Measurements from ENCODE around the gene C4orf46.

The C4orf46 gene

GRCh38 chr4:158652920-158653319, 18.8 kb downstream of the C4orf46 start:
- no peak for DNase-seq (ENCODE audit: low read depth)

DNA sequence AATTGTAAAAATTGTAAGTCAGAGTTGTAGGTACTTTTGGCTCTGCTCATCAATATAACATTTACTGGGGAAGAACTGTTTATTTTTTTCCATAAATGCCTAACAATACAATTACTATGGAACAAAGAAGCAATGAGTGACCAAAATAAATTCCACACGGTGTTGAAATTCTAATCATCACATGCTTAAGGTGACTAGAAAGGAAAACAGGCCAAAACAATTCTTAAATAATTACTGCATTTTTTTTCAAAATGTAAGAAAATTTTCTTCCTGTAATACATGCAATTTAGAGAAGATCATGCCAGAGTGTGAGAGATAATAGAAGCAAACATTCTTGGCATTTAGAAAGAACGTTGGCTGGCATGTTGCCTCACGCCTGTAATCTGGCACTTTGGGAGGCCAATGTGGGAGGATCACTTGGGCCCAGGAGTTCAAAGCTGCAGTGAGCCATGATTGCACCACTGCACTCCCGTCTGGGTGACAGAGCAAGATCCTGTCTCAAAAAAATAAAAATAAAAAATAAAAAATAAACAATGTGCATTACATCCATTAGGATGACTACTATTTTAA, 22.5 kb downstream of the C4orf46 start:
- DNase-seq (ENCODE audit: low read depth), result no peak

- no peak for DNase-seq (ENCODE audit: low read depth)
Measured at GRCh38 chr4:158644760-158645159, 26.9 kb downstream of the C4orf46 start.

DNA sequence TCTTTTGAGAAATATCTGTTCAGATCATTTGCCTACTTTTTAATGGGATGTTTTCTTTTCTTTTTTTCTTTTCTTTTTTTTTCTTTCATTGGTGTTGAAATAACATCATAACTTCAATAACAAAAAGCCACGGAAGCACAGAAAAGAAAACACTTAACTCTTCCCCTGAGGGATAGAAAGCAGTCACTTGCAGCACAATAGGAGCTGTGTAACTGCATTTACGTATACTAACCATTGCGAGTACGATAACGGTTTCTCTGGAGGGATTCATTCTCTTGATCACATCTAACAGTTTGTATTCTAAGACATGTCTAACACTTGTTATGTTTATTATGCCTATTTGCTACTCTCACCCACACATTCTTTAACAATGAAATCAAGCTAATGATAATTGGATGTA, 27.3 kb downstream of the C4orf46 start:
- DNase-seq (ENCODE audit: low read depth), result no peak

GRCh38 chr4:158636619-158637018, 35.1 kb downstream of the C4orf46 start:
- no peak for DNase-seq (ENCODE audit: low read depth)

DNA sequence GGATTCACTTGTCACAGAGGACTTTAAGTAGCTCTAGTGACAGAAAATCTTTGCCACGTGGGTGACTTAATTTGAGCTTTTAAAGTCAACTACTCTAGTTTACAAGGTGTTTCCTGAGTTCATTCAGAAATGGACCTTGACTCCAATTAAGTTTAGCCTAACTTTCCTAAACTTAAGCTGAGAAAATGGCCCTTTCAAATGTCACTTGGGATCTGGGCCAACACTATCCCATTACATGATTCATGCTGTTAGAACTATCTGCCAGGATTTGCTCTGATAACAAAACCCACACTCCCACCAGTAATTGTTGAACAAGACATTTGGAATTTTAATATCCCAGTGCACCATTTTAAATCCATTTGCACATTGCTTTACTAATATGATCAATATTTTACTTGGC, 40.8 kb downstream of the C4orf46 start:
- DNase-seq (ENCODE audit: low read depth), result no peak

GRCh38 chr4:158625544-158625943, 46.1 kb downstream of the C4orf46 start:
- no peak for DNase-seq (ENCODE audit: low read depth)

- DNase-seq (ENCODE audit: low read depth), result no peak
Measured at GRCh38 chr4:158624889-158625478, 46.7 kb downstream of the C4orf46 start.

GRCh38 chr4:158622251-158622650, 49.4 kb downstream of the C4orf46 start:
- no peak for DNase-seq (ENCODE audit: low read depth)

DNA sequence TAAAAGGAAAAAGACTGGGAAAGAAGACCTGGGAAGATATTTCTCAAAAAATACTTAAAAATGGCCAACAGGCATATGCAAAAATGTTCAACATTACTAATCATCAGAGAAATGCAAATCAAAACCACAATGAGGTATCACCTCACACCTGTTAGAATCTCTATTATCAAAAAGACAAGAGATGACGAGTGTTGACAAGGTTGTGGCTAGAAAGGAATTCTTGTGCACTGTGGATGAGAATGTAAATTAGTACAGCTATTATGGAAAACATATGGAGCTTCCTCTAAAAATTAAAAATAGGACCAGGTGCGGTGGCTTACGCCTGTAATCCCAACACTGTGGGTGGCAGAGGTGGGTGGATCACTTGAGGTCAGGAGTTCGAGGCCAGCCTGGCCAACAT, 50.0 kb downstream of the C4orf46 start:
- DNase-seq (ENCODE audit: low read depth), result no peak

- DNase-seq (ENCODE audit: low read depth), result no peak
Measured at GRCh38 chr4:158617956-158618355, 53.7 kb downstream of the C4orf46 start.

Data from stimulated activated CD8-positive, alpha-beta memory T cell treated with anti-CD3 and anti-CD28 coated beads, Interleukin-15, amount 100 ng/mL, for 1 hour (primary cell).